NT2/D1 (cell line): ENCODE measurements around the gene GOLPH3.

Experiments
- SUZ12 ChIP-seq: IDR thresholded peaks from 2 replicates; pipeline ENCODE4 v1.6.1; 2011; ENCODE audit not compliant: insufficient read length, insufficient read depth; ENCODE audit errors: extremely low read depth
- YY1 ChIP-seq: IDR thresholded peaks from 2 replicates; pipeline ENCODE4 v1.6.1; 2011; ENCODE audit not compliant: insufficient read length, insufficient read depth
- ZNF274 ChIP-seq: IDR thresholded peaks from 2 replicates; pipeline ENCODE4 v1.6.1; 2011; ENCODE audit warnings: mild to moderate bottlenecking, low read depth, low read length

- no peak for TF ChIP-seq YY1
- no peak for TF ChIP-seq ZNF274
- no peak for TF ChIP-seq SUZ12
Measured at GRCh38 chr5:32076699-32077695, 97.1 kb downstream of the GOLPH3 start.
